Esophagus squamous epithelium (tissue), 5 donors: ENCODE measurements around the gene LTBR. TPM values are rescaled to one million over a fixed set of nuclear protein-coding genes. Genes with fewer than 3 reads are reported as not detected.

Experiments used
- DNase-seq: peaks from one replicate; lab custom pipeline; 2025; lab: John Stamatoyannopoulos, UW
- H3K27ac ChIP-seq, 4 donors: fragments of 200-600 bp; sonication (generic); one replicate each; pipeline ENCODE4 v1.5.1; 2016 to 2019; ENCODE audit warnings: mild to moderate bottlenecking in 1 of 4
- H3K27me3 ChIP-seq, 4 donors: fragments of 200-600 bp; sonication (generic); 1 replicate in 3 of 4; 2 replicates in 1 of 4; pipeline versions ENCODE4 v1.5.1 to v1.6.0; 2017 to 2021; ENCODE audit warnings: antibody characterized with exemption in 1 of 4
- H3K36me3 ChIP-seq, 3 donors: fragments of 200-600 bp; sonication (generic); one replicate each; pipeline ENCODE4 v1.5.1; 2016 to 2019
- H3K4me1 ChIP-seq, 3 donors: fragments of 200-600 bp; sonication (generic); one replicate each; pipeline ENCODE4 v1.5.1; 2017 to 2019
- H3K4me3 ChIP-seq, 4 donors: fragments of 200-600 bp; sonication (generic); 1 replicate in 3 of 4; 2 replicates in 1 of 4; pipeline ENCODE4 v1.5.1; 2016 to 2019; ENCODE audit warnings: mild to moderate bottlenecking in 2 of 4, moderate library complexity in 1 of 4
- H3K9me3 ChIP-seq, 3 donors: fragments of 200-600 bp; sonication (generic); one replicate each; pipeline ENCODE4 v1.5.1; 2016 to 2019
- POLR2A ChIP-seq, 4 donors: fragments of 450-650 bp; IDR thresholded peaks; one replicate each; pipeline ENCODE4 v1.6.1; 2017; ENCODE audit warnings: antibody characterized with exemption in 4 of 4, mild to moderate bottlenecking in 4 of 4, moderate library complexity in 3 of 4
- WGBS, 2 donors: methylation state at CpG; one replicate each; pipeline ENCODE4 v1.1.5; 2018; 5-methylcytosine and 5-hydroxymethylcytosine counted together
- intact Hi-C: fragments of 100-400 bp; cut with DNase I; formaldehyde crosslinking; loops from one replicate; pipeline ENCODE4 v1.15.0; 2022
- total RNA-seq, 4 donors: library from RNA; depleted of rRNA; stranded (reverse); fragments of >200 nt; gene quantifications; one replicate each; pipeline ENCODE4 v1.1.0, GENCODE V29; 2016
- TF ChIP-seq, protein P1 (sequence below), 6 experiments: fragments of 450-650 bp in 4 of 6; fragments of 200-600 bp in 2 of 6; sonication (generic) in 2 of 6; IDR thresholded peaks; one replicate each; pipeline ENCODE4 v1.5.1; 2016 to 2019; ENCODE audit warnings: antibody characterized with exemption in 6 of 6, mild to moderate bottlenecking in 4 of 6, moderate library complexity in 4 of 6
- donor health status: DM: yes; HTN: yes; CAD: no.

The LTBR gene
- total RNA-seq, 4 donors from 2014 or later, result 98.2 to 171 (median 136) TPM

GRCh38 chr12:6430124-6430989 is 46.4 kb downstream of the LTBR start:
- H3K4me3 ChIP-seq, result peak overlapping the region in 3 of 4 donors; percentile 13 to 53 (median 21)
- DNase-seq, result no peak
- no peaks in the 10 kb centered on the region for H3K36me3 ChIP-seq
- H3K4me1 ChIP-seq, result peaks cover 16 to 32% (median 17%) of the 10 kb centered on the region in 3 donors
- intact Hi-C loops, result no loop called here
- H3K27ac ChIP-seq, result peak overlapping the region; percentile 74 to 91 (median 90)
- TF ChIP-seq, protein P1, sequence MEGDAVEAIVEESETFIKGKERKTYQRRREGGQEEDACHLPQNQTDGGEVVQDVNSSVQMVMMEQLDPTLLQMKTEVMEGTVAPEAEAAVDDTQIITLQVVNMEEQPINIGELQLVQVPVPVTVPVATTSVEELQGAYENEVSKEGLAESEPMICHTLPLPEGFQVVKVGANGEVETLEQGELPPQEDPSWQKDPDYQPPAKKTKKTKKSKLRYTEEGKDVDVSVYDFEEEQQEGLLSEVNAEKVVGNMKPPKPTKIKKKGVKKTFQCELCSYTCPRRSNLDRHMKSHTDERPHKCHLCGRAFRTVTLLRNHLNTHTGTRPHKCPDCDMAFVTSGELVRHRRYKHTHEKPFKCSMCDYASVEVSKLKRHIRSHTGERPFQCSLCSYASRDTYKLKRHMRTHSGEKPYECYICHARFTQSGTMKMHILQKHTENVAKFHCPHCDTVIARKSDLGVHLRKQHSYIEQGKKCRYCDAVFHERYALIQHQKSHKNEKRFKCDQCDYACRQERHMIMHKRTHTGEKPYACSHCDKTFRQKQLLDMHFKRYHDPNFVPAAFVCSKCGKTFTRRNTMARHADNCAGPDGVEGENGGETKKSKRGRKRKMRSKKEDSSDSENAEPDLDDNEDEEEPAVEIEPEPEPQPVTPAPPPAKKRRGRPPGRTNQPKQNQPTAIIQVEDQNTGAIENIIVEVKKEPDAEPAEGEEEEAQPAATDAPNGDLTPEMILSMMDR (IDR thresholded peaks at IDR 0.05), result peak in 2 of 6 experiments; percentile 25 to 35
- TF ChIP-seq POLR2A (IDR thresholded peaks at IDR 0.05), result peak in 1 of 4 donors; percentile 30
- H3K9me3 ChIP-seq, result no peaks in the 10 kb centered on the region
- WGBS, 2 donors, result 17 to 18% methylated on average over 19 of the region's 19 CpGs
- H3K27me3 ChIP-seq, result no peaks in the 10 kb centered on the region

DNA sequence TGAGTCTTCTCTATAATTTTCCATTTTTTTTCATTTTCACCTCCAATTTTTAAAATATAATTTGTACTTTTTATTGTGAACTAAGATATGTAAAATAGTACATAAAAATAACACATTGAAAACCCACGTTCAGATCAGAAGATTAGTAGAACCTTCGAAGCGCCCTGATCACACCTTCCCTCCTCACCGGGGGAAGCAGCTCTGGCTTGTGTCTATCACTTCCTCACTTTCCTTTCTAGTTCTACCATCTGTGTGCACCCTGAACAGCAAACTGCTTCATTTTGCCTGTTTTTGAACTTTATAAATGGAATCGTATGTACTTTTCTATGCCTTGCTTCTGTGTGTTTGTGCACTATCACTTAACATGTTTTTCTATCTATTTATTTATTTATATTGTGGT is 49.0 kb downstream of the LTBR start:
- no peaks in the 10 kb centered on the region for H3K27me3 ChIP-seq
- no peaks in the 10 kb centered on the region for H3K9me3 ChIP-seq
- intact Hi-C loops, result no loop called here
- H3K4me1 ChIP-seq, result peaks cover 16 to 32% (median 17%) of the 10 kb centered on the region in 3 donors
- WGBS, 2 donors, result 74 to 91% methylated on average over 5 of the region's 5 CpGs
- no peak overlapping the region for H3K4me3 ChIP-seq
- DNase-seq, result no peak
- no peak overlapping the region for H3K27ac ChIP-seq
- TF ChIP-seq POLR2A (IDR thresholded peaks at IDR 0.05), result no peak
- TF ChIP-seq, protein P1 (IDR thresholded peaks at IDR 0.05), result no peak
- H3K36me3 ChIP-seq, result no peaks in the 10 kb centered on the region

- Histone ChIP-seq H3K36me3 (no peaks in the 10 kb centered on the region), H3K27me3 (no peaks in the 10 kb centered on the region), H3K9me3 (no peaks in the 10 kb centered on the region), H3K4me1 (peaks cover 16 to 32% (median 17%) of the 10 kb centered on the region in 3 donors), H3K27ac (no peak overlapping the region), H3K4me3 (no peak overlapping the region)
- intact Hi-C loops, result no loop called here
- no peak for DNase-seq
- TF ChIP-seq POLR2A (IDR thresholded peaks at IDR 0.05), result no peak
- TF ChIP-seq, protein P1 (IDR thresholded peaks at IDR 0.05), result no peak
- WGBS, 2 donors, result 75 to 81% methylated on average over 12 to 17 of the region's 17 CpGs
Measured at GRCh38 chr12:6434205-6435140, 50.5 kb downstream of the LTBR start.

GRCh38 chr12:6435961-6436715 is 52.2 kb downstream of the LTBR start:
- 79 to 84% methylated on average over 12 to 13 of the region's 13 CpGs for WGBS, 2 donors
- Histone ChIP-seq H3K4me3 (no peak overlapping the region), H3K4me1 (peaks cover 2 to 17% (median 5%) of the 10 kb centered on the region in 3 donors), H3K36me3 (no peaks in the 10 kb centered on the region), H3K27me3 (no peaks in the 10 kb centered on the region), H3K27ac (no peak overlapping the region), H3K9me3 (no peaks in the 10 kb centered on the region)
- DNase-seq, result no peak
- TF ChIP-seq POLR2A (IDR thresholded peaks at IDR 0.05), result no peak
- TF ChIP-seq, protein P1 (IDR thresholded peaks at IDR 0.05), result no peak
- intact Hi-C loops, result no loop called here
